Spleen (tissue), 11 donors: ENCODE measurements around the gene NTF4. TPM values are rescaled to one million over a fixed set of nuclear protein-coding genes. Genes with fewer than 3 reads are reported as not detected.
"Not testable (repeated sequence)": the region's sequence is repeated elsewhere in the genome, so short reads cannot be mapped to it uniquely, and the experiment has no call there.

ENCODE experiments used
- DNase-seq: peaks from one replicate; pipeline ENCODE4 v3.0.0-alpha.2; 2020
- H3K27ac ChIP-seq, 8 donors: fragments of 200-600 bp; sonication (generic) in 7 of 8; 1 replicate in 4 of 8; 2 replicates in 4 of 8; pipeline versions ENCODE4 v1.5.0 to v1.8.0; 2016 to 2021; ENCODE audit warnings: inconsistent platforms in 4 of 8, mild to moderate bottlenecking in 4 of 8, moderate library complexity in 1 of 8
- H3K27me3 ChIP-seq, 7 donors: fragments of 200-600 bp; sonication (generic) in 6 of 7; replicated peaks in 1 of 7; 1 replicate in 4 of 7; 2 replicates in 3 of 7; pipeline versions ENCODE4 v1.5.0 to v1.8.0; 2016 to 2021; ENCODE audit warnings: inconsistent platforms in 3 of 7, mild to moderate bottlenecking in 1 of 7
- H3K36me3 ChIP-seq, 6 donors: fragments of 200-600 bp; sonication (generic) in 5 of 6; 1 replicate in 4 of 6; 2 replicates in 2 of 6; pipeline versions ENCODE4 v1.5.0 to v1.8.0; 2016 to 2021; ENCODE audit warnings: inconsistent platforms in 2 of 6
- H3K4me1 ChIP-seq, 6 donors: fragments of 200-600 bp; sonication (generic) in 5 of 6; 1 replicate in 3 of 6; 2 replicates in 3 of 6; pipeline versions ENCODE4 v1.5.0 to v1.8.0; 2016 to 2021; ENCODE audit warnings: inconsistent platforms in 3 of 6
- H3K4me3 ChIP-seq, 8 donors: fragments of 200-600 bp; sonication (generic) in 7 of 8; 1 replicate in 4 of 8; 2 replicates in 4 of 8; pipeline versions ENCODE4 v1.5.0 to v1.8.0; 2016 to 2021; ENCODE audit warnings: inconsistent platforms in 4 of 8, mild to moderate bottlenecking in 4 of 8, moderate library complexity in 2 of 8
- H3K9me3 ChIP-seq, 8 donors: fragments of 200-600 bp; sonication (generic) in 7 of 8; 1 replicate in 4 of 8; 2 replicates in 4 of 8; pipeline versions ENCODE4 v1.5.0 to v1.8.0; 2016 to 2021; ENCODE audit warnings: inconsistent platforms in 4 of 8
- POLR2A ChIP-seq, 3 donors: fragments of 450-650 bp; IDR thresholded peaks; one replicate each; pipeline ENCODE4 v1.5.1; 2017; ENCODE audit warnings: antibody characterized with exemption in 3 of 3, mild to moderate bottlenecking in 1 of 3
- POLR2AphosphoS5 ChIP-seq, 3 donors: sonication (generic); formaldehyde crosslinking; IDR thresholded peaks; one replicate each; pipeline ENCODE4 v1.5.1; 2017; ENCODE audit warnings: antibody characterized with exemption in 3 of 3
- WGBS, 5 donors: extraction: QIAGEN DNeasy Blood & Tissue Kit in 3 of 5; methylation state at CpG; one replicate each; pipeline versions ENCODE4 v1.1.5 to v1.1.7; 2013 to 2018; 5-methylcytosine and 5-hydroxymethylcytosine counted together
- intact Hi-C: fragments of 100-400 bp; cut with DNase I; formaldehyde crosslinking; loops from one replicate; pipeline ENCODE4 v1.15.0; 2023; ENCODE audit warnings: low total_unique reads
- polyA plus RNA-seq, 3 donors: library from polyadenylated mRNA; stranded (reverse); fragments of 200-250 nt; gene quantifications; one replicate each; pipeline ENCODE4 v1.2.1, GENCODE V29; 2013
- total RNA-seq, 7 donors: library from RNA; depleted of rRNA in 3 of 7; stranded (reverse); fragments of >200 nt in 3 of 7; fragmentation: NEBNext Ultra II Directional in 4 of 7; extraction: Animal tissue kit (Norgen Biotek cat#: 25700) in 4 of 7; gene quantifications; one replicate each; pipeline versions ENCODE4 v1.1.0 to v1.2.1, GENCODE V29; 2016 to 2021
- TF ChIP-seq, protein P1 (sequence below), 11 experiments: fragments of 200-600 bp in 7 of 11; fragments of 450-650 bp in 4 of 11; sonication (generic) in 4 of 11; IDR thresholded peaks in 8 of 11; conservative IDR thresholded peaks in 3 of 11; 1 replicate in 7 of 11; 2 replicates in 4 of 11; pipeline versions ENCODE4 v1.4.0 to v1.8.0; 2016 to 2021; ENCODE audit warnings: antibody characterized with exemption in 11 of 11, inconsistent platforms in 4 of 11, mild to moderate bottlenecking in 1 of 11
- donor health status: healthy with polysubstance abuse.
- donor health status: DM: no; HTN: no; CAD: no; lungs with moderate emphysema.
- donor health status: DM: no; HTN: no; CAD: no.
- donor health status: Bipolar disorder and iron deficiency.
- donor health status: healthy.
- donor health status: DM: no; HTN: no; CAD: no.
- donor health status: DM: yes; HTN: yes; CAD: no.

Gene NTF4
- total and polyA plus RNA-seq, 10 donors, result not detected

DNA sequence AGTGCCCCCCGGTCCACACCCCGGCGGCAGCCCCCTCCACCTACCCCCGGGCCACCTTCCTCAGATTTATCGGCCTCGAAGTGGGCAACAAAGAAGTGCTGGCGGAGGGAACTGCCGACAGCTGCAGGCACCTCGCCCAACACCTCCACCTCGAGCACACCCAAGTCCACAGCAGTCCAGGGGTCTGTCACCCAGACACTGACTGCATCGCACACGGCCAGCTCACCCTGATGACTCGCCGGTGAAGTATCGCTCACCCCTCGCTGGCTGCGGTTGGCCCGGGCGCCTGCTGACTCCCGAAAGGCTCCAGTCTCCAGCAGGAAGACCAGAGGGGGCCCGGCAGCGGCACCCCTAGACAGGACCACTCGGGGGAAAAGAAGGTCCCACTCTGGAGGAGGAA, 39.0 kb downstream of the NTF4 start:
- H3K27me3 ChIP-seq, H3K9me3 ChIP-seq, intact Hi-C loops, H3K36me3 ChIP-seq, DNase-seq, H3K4me3 ChIP-seq, H3K27ac ChIP-seq, H3K4me1 ChIP-seq: not testable (repeated sequence)
- WGBS, 5 donors, result 87 to 91% (median 89%) methylated on average over 14 to 23 of the region's 23 CpGs

DNA sequence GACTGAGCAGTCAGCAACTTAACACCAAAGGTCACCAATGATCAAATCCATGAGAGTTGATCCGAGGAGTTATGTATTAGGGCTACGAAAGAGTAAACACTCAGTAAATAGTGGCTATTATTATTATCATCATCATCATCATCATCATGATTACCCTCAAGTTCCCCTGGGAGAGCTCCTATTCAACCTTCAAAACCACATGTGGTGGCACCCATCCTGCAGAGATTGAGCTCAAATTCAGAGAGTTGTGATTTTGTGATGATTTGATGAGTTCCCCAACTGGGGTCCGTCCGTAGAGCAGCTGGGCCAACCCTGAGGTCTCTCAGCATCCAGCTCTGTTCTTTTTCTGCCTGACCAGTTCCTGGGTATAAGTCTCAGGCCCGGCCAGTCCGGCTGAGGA, 39.5 kb downstream of the NTF4 start:
- H3K27ac ChIP-seq, H3K9me3 ChIP-seq, H3K36me3 ChIP-seq, H3K4me1 ChIP-seq, intact Hi-C loops, H3K4me3 ChIP-seq, H3K27me3 ChIP-seq, DNase-seq: not testable (repeated sequence)
- 78 to 100% (median 91%) methylated on average over 1 to 4 of the region's 6 CpGs for WGBS, 5 donors

DNA sequence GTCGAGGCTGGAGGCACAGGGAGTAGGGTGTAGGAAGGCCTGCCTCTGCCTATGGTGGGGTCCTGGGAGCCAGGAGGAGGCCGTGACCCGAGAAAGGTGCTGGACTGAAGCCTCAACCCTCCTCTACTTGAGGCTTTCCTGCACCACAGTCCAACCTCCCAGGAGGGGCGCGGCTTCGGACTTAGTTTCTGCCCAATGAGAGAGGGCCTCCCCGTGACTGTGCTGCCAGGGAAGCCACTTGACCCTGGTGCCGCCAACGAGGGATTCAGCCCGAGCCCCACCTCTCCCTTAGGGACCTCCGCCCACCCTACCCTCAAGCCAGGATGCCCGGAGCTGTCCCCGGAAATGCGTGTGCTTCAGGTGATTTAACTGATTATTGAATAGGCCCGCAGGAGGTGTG, 40.4 kb downstream of the NTF4 start, which contains the start of gene CGB3:
TSS of gene CGB3 (minus strand) at position 101 of the 400 bp plus-strand sequence. CDS start 362 bp downstream, outside the sequence.
- peaks cover 0 to 12% (median 6%) of the 10 kb centered on the region in 6 donors for H3K4me1 ChIP-seq
- intact Hi-C loops, H3K9me3 ChIP-seq, H3K4me3 ChIP-seq, DNase-seq, H3K27ac ChIP-seq, H3K36me3 ChIP-seq: not testable (repeated sequence)
- WGBS, 5 donors, result 62 to 70% (median 67%) methylated on average over 9 to 13 of the region's 15 CpGs
- H3K27me3 ChIP-seq, result peaks cover 0 to 16% (median 5%) of the 10 kb centered on the region in 7 donors

DNA sequence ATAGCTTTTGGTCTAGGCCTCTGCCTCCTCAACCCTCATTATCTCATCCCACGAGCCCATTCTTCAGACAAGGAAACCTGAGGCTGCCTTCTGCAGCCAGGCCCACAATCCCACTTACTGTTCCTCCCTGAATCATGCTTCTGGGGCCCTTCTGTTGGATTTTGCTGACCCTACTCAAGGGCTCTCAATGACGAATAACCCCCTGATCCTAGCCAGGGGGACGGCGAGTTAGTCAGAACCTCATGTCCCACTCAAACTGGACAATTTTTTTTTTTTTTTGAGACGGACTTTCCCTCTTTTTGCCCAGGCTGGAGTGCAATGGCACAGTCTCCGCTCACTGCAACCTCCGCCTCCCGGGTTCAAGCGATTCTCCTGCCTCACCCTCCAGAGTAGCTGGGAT, 42.5 kb downstream of the NTF4 start:
- H3K27me3 ChIP-seq, result peaks cover 0 to 34% (median 7%) of the 10 kb centered on the region in 7 donors
- H3K9me3 ChIP-seq, result no peaks in the 10 kb centered on the region
- H3K4me1 ChIP-seq, result peaks cover 4 to 32% (median 25%) of the 10 kb centered on the region in 6 donors
- no peaks in the 10 kb centered on the region for H3K36me3 ChIP-seq
- H3K4me3 ChIP-seq, result no peak overlapping the region
- TF ChIP-seq POLR2AphosphoS5 (IDR thresholded peaks at IDR 0.05), result no peak
- TF ChIP-seq POLR2A (IDR thresholded peaks at IDR 0.05), result no peak
- TF ChIP-seq, protein P1, sequence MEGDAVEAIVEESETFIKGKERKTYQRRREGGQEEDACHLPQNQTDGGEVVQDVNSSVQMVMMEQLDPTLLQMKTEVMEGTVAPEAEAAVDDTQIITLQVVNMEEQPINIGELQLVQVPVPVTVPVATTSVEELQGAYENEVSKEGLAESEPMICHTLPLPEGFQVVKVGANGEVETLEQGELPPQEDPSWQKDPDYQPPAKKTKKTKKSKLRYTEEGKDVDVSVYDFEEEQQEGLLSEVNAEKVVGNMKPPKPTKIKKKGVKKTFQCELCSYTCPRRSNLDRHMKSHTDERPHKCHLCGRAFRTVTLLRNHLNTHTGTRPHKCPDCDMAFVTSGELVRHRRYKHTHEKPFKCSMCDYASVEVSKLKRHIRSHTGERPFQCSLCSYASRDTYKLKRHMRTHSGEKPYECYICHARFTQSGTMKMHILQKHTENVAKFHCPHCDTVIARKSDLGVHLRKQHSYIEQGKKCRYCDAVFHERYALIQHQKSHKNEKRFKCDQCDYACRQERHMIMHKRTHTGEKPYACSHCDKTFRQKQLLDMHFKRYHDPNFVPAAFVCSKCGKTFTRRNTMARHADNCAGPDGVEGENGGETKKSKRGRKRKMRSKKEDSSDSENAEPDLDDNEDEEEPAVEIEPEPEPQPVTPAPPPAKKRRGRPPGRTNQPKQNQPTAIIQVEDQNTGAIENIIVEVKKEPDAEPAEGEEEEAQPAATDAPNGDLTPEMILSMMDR (IDR thresholded peaks at IDR 0.05 in 8 of 11, conservative IDR thresholded peaks at IDR 0.05 in 3 of 11), result no peak
- intact Hi-C loops, result no loop called here
- no peak overlapping the region for H3K27ac ChIP-seq
- no peak for DNase-seq
- 88 to 90% (median 89%) methylated on average over 9 of the region's 9 CpGs for WGBS, 5 donors

DNA sequence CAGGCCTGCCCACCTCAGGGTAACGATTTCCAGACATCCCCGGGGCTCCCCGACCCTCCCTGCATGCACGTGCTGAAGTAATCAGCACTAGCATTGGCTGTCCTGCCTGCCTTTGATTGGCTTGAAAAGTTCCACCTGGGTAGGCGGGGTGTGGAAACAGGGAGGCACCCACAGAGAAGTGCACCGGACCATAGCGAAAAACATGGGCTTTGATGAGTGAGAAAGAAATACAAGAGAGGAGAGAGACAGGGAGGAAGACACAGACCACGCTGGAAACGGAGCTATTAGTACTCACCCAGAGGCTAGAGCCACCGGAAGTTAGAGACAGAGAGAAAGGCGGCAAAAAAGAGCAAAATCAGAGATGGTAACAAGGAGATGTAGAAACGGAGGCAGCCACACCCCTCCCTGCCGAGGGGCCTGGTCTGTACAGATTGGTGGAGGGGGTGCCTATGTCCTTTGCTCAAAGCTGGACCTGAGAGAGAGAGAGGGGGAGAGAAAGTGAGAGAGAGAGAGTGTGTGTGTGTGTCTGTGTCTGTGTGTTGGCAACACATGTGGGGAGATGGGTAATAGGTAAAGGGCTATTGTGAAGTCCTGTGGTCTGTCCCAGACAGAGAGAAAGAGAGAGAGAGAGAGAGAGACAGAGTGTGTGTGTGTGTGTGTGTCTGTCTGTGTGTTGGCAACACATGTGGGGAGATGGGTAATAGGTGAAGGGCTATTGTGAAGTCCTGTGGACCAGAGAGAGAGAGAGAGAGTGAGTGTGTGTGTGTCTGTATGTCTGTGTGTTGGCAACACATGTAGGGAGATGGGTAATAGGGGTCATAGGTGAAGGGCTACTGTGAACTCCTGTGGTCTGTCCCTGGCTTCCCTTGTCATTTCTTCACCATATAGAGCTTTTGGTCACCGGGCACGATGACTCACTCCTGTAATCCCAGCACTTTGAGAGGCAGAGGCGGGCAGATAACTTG, 43.4 kb downstream of the NTF4 start:
- no peak overlapping the region for H3K27ac ChIP-seq
- no peak for DNase-seq
- intact Hi-C loops, result no loop called here
- H3K27me3 ChIP-seq, result peaks cover 0 to 34% (median 7%) of the 10 kb centered on the region in 7 donors
- TF ChIP-seq, protein P1 (IDR thresholded peaks at IDR 0.05 in 8 of 11, conservative IDR thresholded peaks at IDR 0.05 in 3 of 11), result no peak
- TF ChIP-seq POLR2AphosphoS5 (IDR thresholded peaks at IDR 0.05) (no peak), POLR2A (IDR thresholded peaks at IDR 0.05) (no peak)
- peaks cover 0 to 3% (median 1%) of the 10 kb centered on the region in 6 donors for H3K36me3 ChIP-seq
- H3K4me3 ChIP-seq, result no peak overlapping the region
- H3K4me1 ChIP-seq, result peaks cover 4 to 32% (median 25%) of the 10 kb centered on the region in 6 donors
- WGBS, 5 donors, result 35 to 45% (median 40%) methylated on average over 16 of the region's 16 CpGs
- no peaks in the 10 kb centered on the region for H3K9me3 ChIP-seq
